Measurements from ENCODE around the gene POU2F3.

DNA sequence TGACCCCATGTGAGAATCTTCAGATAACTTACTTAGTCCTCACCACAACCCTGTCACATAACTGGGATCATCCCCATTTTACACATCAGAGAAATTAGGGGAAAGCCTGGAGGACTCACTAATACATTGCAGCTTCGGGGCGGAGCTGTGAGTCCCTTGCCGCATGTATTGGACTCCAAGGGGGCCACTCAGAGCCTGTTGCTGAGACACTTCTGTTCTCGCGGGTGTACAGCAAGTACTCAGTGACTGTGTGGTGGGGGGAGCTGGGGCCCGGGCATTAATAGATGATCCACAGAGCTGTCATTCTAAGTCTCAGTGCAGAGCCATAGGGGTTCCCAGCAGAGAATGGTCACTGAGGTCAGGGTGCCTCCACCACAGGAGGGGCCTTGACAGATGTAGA lies 15.6 kb upstream of the POU2F3 start:
- TF ChIP-seq, protein P1, sequence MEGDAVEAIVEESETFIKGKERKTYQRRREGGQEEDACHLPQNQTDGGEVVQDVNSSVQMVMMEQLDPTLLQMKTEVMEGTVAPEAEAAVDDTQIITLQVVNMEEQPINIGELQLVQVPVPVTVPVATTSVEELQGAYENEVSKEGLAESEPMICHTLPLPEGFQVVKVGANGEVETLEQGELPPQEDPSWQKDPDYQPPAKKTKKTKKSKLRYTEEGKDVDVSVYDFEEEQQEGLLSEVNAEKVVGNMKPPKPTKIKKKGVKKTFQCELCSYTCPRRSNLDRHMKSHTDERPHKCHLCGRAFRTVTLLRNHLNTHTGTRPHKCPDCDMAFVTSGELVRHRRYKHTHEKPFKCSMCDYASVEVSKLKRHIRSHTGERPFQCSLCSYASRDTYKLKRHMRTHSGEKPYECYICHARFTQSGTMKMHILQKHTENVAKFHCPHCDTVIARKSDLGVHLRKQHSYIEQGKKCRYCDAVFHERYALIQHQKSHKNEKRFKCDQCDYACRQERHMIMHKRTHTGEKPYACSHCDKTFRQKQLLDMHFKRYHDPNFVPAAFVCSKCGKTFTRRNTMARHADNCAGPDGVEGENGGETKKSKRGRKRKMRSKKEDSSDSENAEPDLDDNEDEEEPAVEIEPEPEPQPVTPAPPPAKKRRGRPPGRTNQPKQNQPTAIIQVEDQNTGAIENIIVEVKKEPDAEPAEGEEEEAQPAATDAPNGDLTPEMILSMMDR (IDR thresholded peaks at IDR 0.05; ENCODE audit: low read length): no peak
- TF ChIP-seq EZH2 (IDR thresholded peaks at IDR 0.05; ENCODE audit: borderline replicate concordance, low read length): no peak

Data from OCI-LY1 (cell line).